HG03103 (cell line): ENCODE results near the gene GARIN5B.

Source experiments
- ATAC-seq: cut with Tn5 transposase; IDR thresholded peaks from one replicate; pipeline ENCODE4 v1.9.1; 2021; ENCODE audit warnings: low read depth; ENCODE audit not compliant: unreplicated experiment

GARIN5B gene

DNA sequence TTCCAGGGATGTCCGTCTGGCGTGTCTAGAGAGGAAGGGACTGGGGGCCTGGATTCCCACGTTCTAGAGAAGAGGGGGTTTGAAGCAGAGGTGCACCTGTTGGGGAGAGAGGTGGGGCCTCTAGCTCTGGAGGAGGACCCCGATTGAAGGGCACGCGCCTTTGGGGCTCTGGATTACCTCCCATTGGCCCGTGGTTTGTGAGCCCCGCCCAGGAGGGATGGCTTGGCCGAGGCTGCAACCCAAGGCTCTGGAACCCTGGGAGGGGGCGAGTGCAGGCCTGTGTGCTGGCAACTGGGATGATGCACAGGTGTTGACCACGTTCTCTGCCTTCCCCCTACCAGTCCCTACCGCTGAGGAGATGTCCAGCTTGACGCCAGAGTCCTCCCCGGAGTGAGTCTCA lies 58.1 kb downstream of the GARIN5B start:
- no peak for ATAC-seq
